Sigmoid colon (tissue), 3 donors: ENCODE results near the gene BRMS1.

ENCODE experiments used
- CTCF ChIP-seq, 4 experiments: fragments of 450-650 bp in 3 of 4; fragments of 200-600 bp in 1 of 4; IDR thresholded peaks; one replicate each; pipeline ENCODE4 v1.5.1; 2016 to 2019; ENCODE audit warnings: antibody characterized with exemption in 4 of 4, mild to moderate bottlenecking in 3 of 4, moderate library complexity in 2 of 4
- POLR2A ChIP-seq, 2 donors: fragments of 450-650 bp; IDR thresholded peaks; one replicate each; pipeline ENCODE4 v1.6.1; 2016; ENCODE audit warnings: antibody characterized with exemption in 2 of 2, mild to moderate bottlenecking in 2 of 2, moderate library complexity in 2 of 2

GRCh38 chr11:66367561-66368312, 22.8 kb upstream of the BRMS1 start:
- TF ChIP-seq POLR2A (IDR thresholded peaks at IDR 0.05) (no peak), CTCF (IDR thresholded peaks at IDR 0.05) (no peak)
